ENCODE data around the gene PCDHGA1.

The PCDHGA1 gene

GRCh38 chr5:141515141-141515540 is 184.8 kb downstream of the PCDHGA1 start:
- no peak for DNase-seq

DNA sequence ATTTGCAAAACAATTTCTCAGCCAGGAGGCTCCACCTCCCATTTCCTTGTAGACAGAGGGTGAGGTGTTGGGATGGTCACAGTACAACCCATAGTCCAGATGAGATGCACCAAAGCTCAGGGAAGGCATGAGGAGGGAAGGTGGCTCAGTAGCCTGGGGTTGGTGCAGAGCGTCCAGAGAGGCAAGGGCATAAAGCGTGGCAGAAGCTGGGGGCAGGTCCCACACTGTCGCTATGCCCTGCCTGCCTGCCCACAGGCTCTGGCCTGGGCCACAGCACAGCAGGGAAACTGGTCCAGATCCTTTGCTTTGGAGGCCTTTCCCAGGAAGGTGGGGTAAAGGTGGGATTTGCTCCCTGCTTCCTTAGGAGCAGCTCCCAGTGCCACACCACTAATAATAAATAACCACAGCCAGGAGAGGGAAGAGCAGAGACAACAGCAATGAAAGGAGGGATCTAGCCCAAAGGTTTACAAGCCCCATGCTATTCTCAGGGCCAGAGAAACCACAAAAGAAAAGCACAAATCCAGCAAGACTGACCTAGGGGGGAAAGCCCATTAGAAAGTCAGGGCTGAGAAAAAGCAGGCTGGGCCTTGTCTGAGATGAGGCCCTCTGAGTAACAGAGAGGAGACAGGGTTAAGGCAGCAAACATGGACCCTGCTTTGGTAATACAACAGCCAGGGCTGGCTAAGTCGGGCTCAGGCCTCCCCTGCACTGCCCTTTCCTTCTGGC is 185.8 kb downstream of the PCDHGA1 start:
- DNase-seq, result no peak

GRCh38 chr5:141516672-141517025 is 186.3 kb downstream of the PCDHGA1 start:
- no peak for DNase-seq

DNA sequence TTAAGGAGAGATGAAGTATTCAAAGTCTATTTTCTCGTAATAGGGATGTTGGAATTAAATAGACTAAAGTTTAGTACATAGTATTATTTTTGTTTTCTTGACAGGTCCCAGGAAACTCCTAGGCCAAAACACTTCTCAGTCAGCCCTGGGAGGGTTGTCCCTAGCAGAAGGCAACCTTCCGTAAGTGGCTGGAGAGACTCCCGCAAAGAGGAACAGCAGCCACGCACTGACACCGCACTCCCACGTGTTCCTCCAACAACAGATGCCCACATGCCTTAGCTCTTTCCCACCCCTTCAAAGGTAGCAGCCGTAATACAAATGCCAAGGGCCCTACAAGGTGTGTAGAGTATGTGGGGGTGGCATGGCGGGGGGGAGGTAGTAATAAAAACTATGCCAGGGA is 187.0 kb downstream of the PCDHGA1 start:
- no peak for DNase-seq

DNA sequence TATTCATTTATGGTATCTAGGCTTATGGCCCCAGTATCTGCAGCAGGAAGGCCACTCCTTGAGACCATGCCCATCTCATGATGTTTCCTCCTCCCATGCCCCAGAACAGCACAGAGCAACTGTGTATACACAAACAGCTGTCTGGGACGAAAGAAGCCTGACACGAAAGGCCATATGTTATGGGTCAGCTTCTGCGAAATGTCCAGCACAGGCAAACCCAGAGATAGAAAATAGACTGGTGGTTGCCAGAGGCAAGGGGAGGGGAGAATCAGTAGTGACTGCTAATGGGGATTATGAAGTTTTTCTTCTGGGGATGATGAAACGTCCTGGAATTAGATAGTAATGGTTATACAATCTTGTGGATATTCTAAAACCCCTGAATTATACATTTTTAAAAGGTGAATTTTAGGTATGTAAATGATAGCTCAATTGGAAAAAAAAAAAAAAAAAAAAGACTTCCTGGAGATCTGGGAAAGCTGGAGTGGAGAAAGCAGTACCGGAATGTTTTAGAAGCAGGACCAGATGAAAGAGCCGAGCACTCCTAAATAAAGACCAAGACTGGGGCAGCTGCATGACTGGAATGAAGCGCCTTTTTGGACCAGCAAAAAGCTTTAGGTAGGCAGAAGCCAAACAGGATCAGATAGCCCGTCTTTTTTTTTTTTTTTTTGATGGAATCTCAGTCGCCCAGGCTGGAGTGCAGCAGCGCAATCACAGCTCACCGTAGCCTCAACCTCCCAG is 187.7 kb downstream of the PCDHGA1 start:
- DNase-seq, result no peak

- no peak for DNase-seq
Observed at GRCh38 chr5:141518618-141519015, 188.3 kb downstream of the PCDHGA1 start.

DNA sequence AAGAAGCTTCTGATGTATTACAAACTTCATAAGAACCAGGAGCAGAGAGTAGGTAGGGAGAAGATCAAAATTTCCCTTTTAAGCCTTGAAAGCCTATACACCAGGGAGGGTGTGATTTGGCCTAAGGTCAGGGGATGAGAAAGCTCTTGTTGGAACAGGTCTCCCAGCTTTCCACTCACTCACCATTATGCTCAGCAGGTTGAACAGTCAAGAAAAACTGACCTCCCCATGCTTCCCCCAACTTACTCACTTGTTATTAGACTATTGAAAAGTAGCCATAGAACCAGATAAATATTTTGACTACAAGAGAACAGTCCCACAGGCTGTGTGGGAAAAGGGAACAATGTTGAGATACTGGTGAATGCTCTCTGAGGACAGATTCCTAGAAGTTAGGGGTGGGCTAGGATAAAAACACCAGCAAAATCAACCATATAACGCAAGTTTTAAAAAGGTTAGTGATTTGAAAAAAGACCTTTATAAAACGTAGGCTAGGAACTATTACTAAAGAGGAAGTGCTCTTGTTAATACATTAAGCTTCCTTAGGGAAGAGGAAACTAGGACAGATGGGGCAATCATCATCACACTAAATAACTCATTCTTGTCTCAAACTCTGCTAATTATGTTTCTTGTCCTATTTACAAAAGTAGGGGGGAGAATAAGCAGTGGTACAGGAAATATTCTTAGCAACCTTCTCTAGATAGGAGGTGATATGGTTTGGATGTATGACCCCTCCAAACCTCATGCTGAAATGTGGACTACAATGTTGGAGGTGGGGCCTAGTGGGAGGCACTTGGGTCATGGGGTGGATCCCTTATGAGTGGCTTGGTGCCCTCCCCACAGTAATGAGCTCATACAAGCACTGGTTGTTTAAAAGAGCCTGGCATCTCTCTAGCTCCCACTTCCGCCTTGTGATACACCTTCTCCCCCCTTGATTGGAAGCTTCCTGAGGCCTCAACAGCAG is 189.6 kb downstream of the PCDHGA1 start:
- no peak for DNase-seq

DNA sequence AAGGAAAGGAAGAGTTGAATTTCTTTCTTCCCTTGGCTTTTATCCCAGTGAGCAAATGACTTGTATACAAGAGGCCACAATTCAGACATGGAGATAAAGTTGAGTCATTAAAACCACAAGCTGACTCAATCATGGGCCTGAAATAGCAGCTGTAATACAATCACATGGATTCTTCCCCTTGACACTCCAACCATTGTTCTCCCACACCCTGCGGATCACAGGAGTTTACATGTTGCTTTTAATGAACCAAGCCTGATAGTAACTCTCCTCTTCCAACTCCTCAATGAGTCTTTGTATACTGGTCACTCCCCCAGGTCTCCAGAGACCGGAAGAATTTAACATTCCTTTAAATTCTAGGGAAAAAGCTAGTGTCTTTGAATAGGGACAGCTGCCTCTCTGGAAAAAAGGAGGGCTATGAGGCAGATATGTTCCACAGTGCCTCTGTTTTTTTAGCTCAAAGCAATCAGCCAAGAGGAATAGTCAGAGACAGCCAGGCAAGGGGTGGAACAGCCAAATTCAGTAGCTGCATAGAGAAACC is 191.0 kb downstream of the PCDHGA1 start:
- peak; percentile 88 for DNase-seq

- no peak for DNase-seq
Observed at GRCh38 chr5:141522301-141522700, 192.0 kb downstream of the PCDHGA1 start.

- no peak for DNase-seq
Observed at GRCh38 chr5:141523991-141524390, 193.7 kb downstream of the PCDHGA1 start.

DNA sequence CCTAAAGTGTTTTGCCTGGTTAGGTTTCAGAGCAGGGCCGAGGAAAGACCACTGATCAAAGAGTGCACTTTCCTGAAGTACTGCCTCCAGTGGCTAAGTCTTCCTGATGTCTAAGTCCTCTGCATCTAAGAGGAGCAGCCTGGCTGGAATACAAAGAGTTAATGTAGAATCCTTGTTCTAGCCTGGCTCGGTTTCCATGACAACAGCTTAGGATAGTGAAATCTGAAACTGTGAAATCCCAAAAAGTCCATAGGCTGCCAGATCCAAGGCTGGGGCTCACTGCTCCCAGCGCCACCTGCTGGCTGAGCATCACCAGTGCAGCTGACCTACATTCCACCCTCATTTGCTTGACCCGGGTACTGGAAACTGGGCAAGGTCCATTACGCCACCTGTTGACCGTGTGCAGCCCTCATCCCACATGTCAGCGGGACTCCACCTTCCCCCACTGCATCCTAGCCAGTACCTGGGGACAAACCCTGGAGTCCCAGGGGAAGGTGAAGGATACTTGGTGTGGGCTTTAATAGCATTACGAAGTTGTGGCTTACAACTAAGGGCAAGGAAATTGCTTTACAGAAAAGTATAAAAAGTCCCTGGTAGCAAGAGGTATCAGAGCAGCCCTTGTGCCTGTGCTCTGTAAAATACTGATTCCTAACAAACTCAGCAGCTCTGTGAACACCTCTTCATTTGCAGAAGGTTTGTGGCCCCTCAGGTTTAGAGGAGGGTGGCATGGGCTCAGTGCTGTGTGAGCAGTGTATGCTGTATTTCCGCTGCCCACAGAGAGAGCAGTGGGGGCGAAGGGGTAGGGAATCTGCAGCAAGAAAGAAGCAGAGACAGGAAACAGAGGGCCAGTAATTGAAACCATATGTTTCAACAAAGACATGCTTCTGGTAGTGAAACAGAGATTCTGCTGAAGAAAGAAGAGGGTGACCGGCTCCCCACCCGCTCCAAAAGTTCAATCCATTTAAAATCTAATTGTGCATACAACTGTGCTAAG is 194.6 kb downstream of the PCDHGA1 start:
- peak; percentile 73 for DNase-seq

- no peak for DNase-seq
Observed at GRCh38 chr5:141525653-141526052, 195.3 kb downstream of the PCDHGA1 start.

- no peak for DNase-seq
Observed at GRCh38 chr5:141527426-141527825, 197.1 kb downstream of the PCDHGA1 start.

DNA sequence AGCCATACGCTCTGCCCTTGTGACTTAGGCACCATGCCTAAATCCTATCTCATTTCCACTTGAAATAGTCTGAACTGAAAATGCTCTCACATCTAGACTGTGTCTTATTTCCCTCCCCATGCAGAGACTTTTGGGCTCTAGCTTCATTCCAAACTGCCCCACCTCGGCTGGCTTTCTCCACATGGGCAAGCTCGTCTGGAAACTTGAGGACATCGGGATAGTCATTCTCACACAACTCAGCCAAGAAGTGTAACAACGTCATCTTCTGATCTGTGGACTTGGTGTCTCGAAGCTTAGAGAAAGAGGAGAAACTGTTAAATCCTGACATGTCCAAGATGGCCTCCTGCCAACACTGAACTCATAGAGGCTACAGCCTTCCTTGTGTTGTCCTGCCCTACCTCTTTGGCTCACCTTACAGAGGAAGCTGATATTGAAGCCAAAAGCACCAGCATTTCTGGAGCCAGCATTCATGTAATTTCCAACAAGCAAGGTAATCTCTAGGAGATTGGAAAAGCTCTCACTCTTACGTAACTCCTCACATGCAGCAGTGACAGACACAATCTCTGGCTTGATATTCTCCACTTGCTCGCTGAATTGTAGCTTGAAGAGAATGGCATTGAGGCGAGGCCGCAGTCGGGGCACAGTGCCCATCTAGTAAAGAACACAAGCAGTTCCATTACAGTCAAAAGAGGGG is 198.1 kb downstream of the PCDHGA1 start:
- no peak for DNase-seq

GRCh38 chr5:141529002-141529401 is 198.7 kb downstream of the PCDHGA1 start:
- DNase-seq, result no peak

DNA sequence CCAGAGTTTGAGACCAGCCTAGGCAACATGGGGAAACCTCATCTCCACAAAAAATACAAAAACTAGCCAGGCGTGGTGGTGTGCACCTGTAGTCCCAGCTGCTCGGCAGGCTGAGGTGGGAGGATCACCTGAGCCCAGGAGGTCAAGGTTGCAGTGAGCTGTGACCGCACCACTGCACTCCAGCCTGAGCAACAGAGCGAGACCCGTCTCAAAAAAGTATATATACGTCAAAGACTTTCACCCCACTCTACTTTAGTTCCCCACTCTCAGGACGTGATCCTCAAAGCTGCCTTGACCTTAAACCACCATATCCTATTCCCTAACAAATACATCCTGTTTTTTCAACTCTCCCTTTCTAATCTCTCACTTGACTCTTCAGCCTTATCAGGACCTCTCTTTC is 199.6 kb downstream of the PCDHGA1 start:
- no peak for DNase-seq

GRCh38 chr5:141532726-141533125 is 202.4 kb downstream of the PCDHGA1 start:
- DNase-seq, result no peak

DNA sequence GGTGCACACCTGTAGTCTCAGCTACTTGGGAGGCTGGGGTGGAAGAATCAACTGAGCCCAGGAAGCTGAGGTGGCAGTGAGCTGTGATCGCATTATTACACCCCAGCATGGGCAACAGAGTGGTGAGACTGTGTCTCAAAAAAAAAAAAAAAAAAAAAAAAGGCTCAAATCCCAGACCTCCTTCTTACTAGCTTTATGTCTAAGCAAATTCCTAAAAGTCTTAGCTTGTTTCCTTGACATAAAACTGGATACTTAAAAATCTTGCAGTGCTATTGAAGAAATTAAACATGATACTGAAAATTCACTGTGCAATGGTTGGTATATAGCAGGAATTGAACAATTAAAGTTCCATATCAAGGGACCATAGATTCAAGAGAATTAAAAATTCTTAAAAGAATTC is 203.6 kb downstream of the PCDHGA1 start:
- no peak for DNase-seq

DNA sequence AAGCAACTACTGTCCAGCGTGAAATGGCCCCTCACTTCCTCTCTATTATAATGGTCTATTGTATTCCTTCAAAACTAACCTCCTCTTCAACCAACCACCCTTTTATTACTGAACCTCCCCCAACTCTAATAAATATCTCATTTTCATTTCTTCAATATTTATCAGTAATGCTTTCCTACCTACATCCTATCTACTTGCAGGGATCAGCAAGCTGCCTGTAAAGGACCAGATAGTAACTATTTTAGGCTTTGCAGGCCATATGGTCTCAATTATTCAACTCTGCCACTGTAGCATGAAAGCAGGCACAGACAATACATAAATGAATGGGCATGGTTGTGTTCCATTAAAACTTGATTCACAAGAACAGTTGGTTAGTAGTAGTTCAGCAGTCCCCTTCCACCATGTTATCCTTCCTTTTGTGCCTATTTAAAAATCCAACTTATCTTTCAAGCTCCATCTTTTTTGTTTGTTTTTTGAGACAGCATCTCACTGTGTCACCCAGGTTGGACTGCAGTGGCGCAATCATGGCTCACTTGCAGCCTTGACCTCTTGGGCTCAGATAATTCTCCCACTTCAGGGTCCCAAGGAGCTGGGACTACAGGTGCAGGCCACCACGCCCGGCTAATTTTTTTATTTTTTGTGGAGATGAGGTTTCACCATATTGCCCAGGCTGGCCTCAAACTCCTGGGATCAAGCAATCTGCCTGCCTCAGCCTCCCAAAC is 204.3 kb downstream of the PCDHGA1 start:
- no peak for DNase-seq

GRCh38 chr5:141543053-141543452 is 212.7 kb downstream of the PCDHGA1 start:
- DNase-seq, result no peak

GRCh38 chr5:141547488-141547887 is 217.2 kb downstream of the PCDHGA1 start:
- no peak for DNase-seq
